SU-DHL-6 (cell line): ENCODE measurements around the gene DCTN2.

ENCODE experiments used
- H2AFZ ChIP-seq: fragments of 200-600 bp; sonication (generic); 2 replicates; pipeline ENCODE4 v1.6.1; 2014; ENCODE audit warnings: low read depth, mild to moderate bottlenecking, moderate library complexity, mixed read lengths, antibody characterized with exemption, low read length; ENCODE audit not compliant: severe bottlenecking
- H3F3A ChIP-seq: fragments of 200-600 bp; shearing (Covaris generic); 2 replicates; pipeline ENCODE4 v1.6.0; 2016; ENCODE audit warnings: antibody characterized with exemption, mild to moderate bottlenecking; ENCODE audit not compliant: insufficient read depth
- H3K27ac ChIP-seq: fragments of 200-600 bp; sonication (generic); 2 replicates; pipeline ENCODE4 v1.5.1; 2016; ENCODE audit warnings: low read depth, mild to moderate bottlenecking, low read length, moderate library complexity, mixed read lengths
- H3K27me3 ChIP-seq: fragments of 200-600 bp; sonication (generic), shearing (Covaris generic); 2 replicates; pipeline ENCODE4 v1.6.0; 2014; ENCODE audit warnings: mild to moderate bottlenecking, low read length
- H3K36me3 ChIP-seq: fragments of 200-600 bp; sonication (generic); 2 replicates; pipeline ENCODE4 v1.6.1; 2014; ENCODE audit warnings: mild to moderate bottlenecking, low read length, mixed read lengths
- H3K4me2 ChIP-seq: fragments of 300-600, 200-600 bp; shearing (Covaris generic), sonication (generic); 2 replicates; pipeline ENCODE4 v1.6.0; 2014; ENCODE audit warnings: low read length, low read depth, mild to moderate bottlenecking; ENCODE audit not compliant: poor library complexity, severe bottlenecking
- H3K4me3 ChIP-seq: fragments of 200-600 bp; sonication (generic); 2 replicates; pipeline ENCODE4 v1.5.1; 2014; ENCODE audit warnings: antibody characterized with exemption, low read length, mild to moderate bottlenecking, mixed read lengths; ENCODE audit not compliant: insufficient read depth, poor library complexity, severe bottlenecking
- H3K79me2 ChIP-seq: fragments of 200-600 bp; sonication (generic); 2 replicates; pipeline ENCODE4 v1.6.1; 2014; ENCODE audit warnings: mild to moderate bottlenecking, low read length, moderate library complexity; ENCODE audit not compliant: insufficient read depth
- H3K9ac ChIP-seq: fragments of 200-600 bp; sonication (generic); 2 replicates; pipeline ENCODE4 v1.7.0; 2014; ENCODE audit warnings: mild to moderate bottlenecking, low read length
- H3K9me2 ChIP-seq: fragments of 200-600 bp; sonication (generic); replicated peaks from 2 replicates; pipeline ENCODE4 v1.6.1; 2014; ENCODE audit warnings: low read length; ENCODE audit not compliant: insufficient read depth
- H3K9me3 ChIP-seq: fragments of 200-600 bp; sonication (generic); 2 replicates; pipeline ENCODE4 v1.6.1; 2014; ENCODE audit warnings: low read length, mixed read lengths; ENCODE audit not compliant: insufficient read depth
- H4K20me1 ChIP-seq: fragments of 200-600 bp; sonication (generic); 2 replicates; pipeline ENCODE4 v1.6.1; 2014; ENCODE audit warnings: low read depth, mild to moderate bottlenecking, antibody characterized with exemption, low read length, moderate library complexity, mixed read lengths
- EZH2phosphoT487 ChIP-seq: fragments of 200-600 bp; sonication (generic), shearing (Covaris generic); conservative IDR thresholded peaks from 2 replicates; pipeline ENCODE4 v1.6.1; 2018; ENCODE audit warnings: mild to moderate bottlenecking, antibody characterized with exemption, low read length, moderate library complexity, mixed read lengths
- TF ChIP-seq, protein P1 (sequence below): fragments of 200-600 bp; sonication (generic); IDR thresholded peaks from one replicate; pipeline ENCODE4 v1.5.1; 2017; ENCODE audit warnings: antibody characterized with exemption, mild to moderate bottlenecking, low read length, moderate library complexity; ENCODE audit not compliant: insufficient read depth, poor library complexity, severe bottlenecking

DCTN2 gene

DNA sequence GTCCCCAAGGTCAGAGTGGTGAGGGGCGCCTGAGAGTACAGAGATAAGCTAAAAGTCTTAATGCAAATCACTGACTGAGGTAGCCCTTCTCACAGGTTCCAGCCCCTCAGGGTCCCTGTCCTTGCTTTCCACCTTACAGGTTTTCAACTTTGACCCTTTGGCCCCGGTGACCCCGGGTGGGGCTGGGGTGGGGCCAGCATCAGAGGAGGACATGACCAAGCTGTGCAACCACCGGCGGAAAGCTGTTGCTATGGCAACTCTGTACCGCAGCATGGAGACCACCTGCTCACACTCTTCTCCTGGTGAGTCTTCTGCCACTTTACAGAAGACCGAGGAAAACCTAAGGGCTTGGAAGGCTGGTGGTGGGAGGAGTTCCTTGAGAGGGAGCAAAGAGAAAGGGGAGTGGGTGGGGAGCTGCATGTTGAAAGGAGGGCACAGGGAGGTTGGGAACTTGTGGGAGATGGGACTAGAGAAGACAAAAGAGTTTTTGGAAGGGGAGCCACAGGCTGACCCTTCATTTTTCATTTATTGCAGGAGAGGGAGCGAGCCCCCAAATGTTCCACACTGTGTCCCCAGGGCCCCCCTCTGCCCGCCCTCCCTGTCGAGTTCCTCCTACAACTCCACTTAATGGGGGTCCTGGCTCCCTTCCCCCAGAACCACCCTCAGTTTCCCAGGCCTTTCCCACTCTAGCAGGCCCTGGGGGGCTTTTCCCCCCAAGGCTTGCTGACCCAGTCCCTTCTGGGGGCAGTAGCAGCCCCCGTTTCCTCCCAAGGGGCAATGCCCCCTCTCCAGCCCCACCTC, 22.0 kb downstream of the DCTN2 start:
- no peak for TF ChIP-seq EZH2phosphoT487
- TF ChIP-seq, protein P1, sequence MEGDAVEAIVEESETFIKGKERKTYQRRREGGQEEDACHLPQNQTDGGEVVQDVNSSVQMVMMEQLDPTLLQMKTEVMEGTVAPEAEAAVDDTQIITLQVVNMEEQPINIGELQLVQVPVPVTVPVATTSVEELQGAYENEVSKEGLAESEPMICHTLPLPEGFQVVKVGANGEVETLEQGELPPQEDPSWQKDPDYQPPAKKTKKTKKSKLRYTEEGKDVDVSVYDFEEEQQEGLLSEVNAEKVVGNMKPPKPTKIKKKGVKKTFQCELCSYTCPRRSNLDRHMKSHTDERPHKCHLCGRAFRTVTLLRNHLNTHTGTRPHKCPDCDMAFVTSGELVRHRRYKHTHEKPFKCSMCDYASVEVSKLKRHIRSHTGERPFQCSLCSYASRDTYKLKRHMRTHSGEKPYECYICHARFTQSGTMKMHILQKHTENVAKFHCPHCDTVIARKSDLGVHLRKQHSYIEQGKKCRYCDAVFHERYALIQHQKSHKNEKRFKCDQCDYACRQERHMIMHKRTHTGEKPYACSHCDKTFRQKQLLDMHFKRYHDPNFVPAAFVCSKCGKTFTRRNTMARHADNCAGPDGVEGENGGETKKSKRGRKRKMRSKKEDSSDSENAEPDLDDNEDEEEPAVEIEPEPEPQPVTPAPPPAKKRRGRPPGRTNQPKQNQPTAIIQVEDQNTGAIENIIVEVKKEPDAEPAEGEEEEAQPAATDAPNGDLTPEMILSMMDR, result no peak
- peaks cover 14% of the 10 kb centered on the region for H3K79me2 ChIP-seq
- peak overlapping the region; percentile 83; the same call in 1 of the 2 replicates for H3K9ac ChIP-seq
- no peak overlapping the region for H3K27ac ChIP-seq
- no peaks in the 10 kb centered on the region for H3K9me2 ChIP-seq
- H4K20me1 ChIP-seq, result no peaks in the 10 kb centered on the region
- no peaks in the 10 kb centered on the region; the same call in 1 of the 2 replicates for H3K36me3 ChIP-seq
- no peak overlapping the region for H2AFZ ChIP-seq
- peak overlapping the region; percentile 90 for H3K4me2 ChIP-seq
- H3K27me3 ChIP-seq, result no peaks in the 10 kb centered on the region
- H3F3A ChIP-seq, result peaks cover 32% of the 10 kb centered on the region
- no peaks in the 10 kb centered on the region for H3K9me3 ChIP-seq
- H3K4me3 ChIP-seq, result no peak overlapping the region

GRCh38 chr12:57523706-57524614, 23.0 kb downstream of the DCTN2 start:
- Histone ChIP-seq H3K4me3 (peak overlapping the region; percentile 81), H3F3A (peaks cover 32% of the 10 kb centered on the region), H4K20me1 (no peaks in the 10 kb centered on the region; the same call in 1 of the 2 replicates), H3K27me3 (no peaks in the 10 kb centered on the region), H3K9ac (peak overlapping the region; percentile 83), H3K79me2 (peaks cover 24% of the 10 kb centered on the region), H3K9me2 (no peaks in the 10 kb centered on the region), H3K27ac (peak overlapping the region; percentile 98), H3K9me3 (no peaks in the 10 kb centered on the region), H3K36me3 (no peaks in the 10 kb centered on the region; the same call in 1 of the 2 replicates), H2AFZ (no peak overlapping the region), H3K4me2 (peak overlapping the region; percentile 90)
- TF ChIP-seq, protein P1, result no peak
- TF ChIP-seq EZH2phosphoT487, result no peak

GRCh38 chr12:57522887-57523705, 23.9 kb downstream of the DCTN2 start:
- no peak overlapping the region for H2AFZ ChIP-seq
- peaks cover 29% of the 10 kb centered on the region for H3F3A ChIP-seq

More at GRCh38 chr12:57522887-57523705, 23.9 kb downstream of the DCTN2 start:
- TF ChIP-seq, protein P1, result no peak
- no peak for TF ChIP-seq EZH2phosphoT487
- Histone ChIP-seq H3K9ac (peak overlapping the region; percentile 83), H3K79me2 (peaks cover 33% of the 10 kb centered on the region), H3K27ac (peak overlapping the region; percentile 98), H3K9me3 (no peaks in the 10 kb centered on the region), H3K36me3 (no peaks in the 10 kb centered on the region), H4K20me1 (no peaks in the 10 kb centered on the region; the same call in 1 of the 2 replicates), H3K27me3 (no peaks in the 10 kb centered on the region), H3K4me2 (peak overlapping the region; percentile 90), H3K9me2 (no peaks in the 10 kb centered on the region), H3K4me3 (peak overlapping the region; percentile 81)
